ENCODE data around the gene KL. TPM values are rescaled to one million over a fixed set of nuclear protein-coding genes. Genes with fewer than 3 reads are reported as not detected.

The KL gene
- 0.05 TPM in 1 of 2 replicates, not detected in the other for polyA plus RNA-seq (2014; cell fraction: cytosol; rRNA removed)
- not detected in 2 replicates for polyA plus RNA-seq (2014; cell fraction: nucleus; rRNA removed)

GRCh38 chr13:33016414-33017322 lies at the start of gene KL:
KL (plus strand) TSS chr13:33016423; CDS start chr13:33016441, 18 bp downstream.
- DNase-seq (ENCODE audit: low spot score), result no peak

GRCh38 chr13:32967584-32968182 lies 48.5 kb upstream of the KL start:
- no peak for DNase-seq (ENCODE audit: low spot score)

GRCh38 chr13:32968316-32968715 lies 47.9 kb upstream of the KL start:
- no peak for DNase-seq (ENCODE audit: low spot score)

GRCh38 chr13:32968793-32969192 lies 47.4 kb upstream of the KL start:
- DNase-seq (ENCODE audit: low spot score), result no peak

- no peak for DNase-seq (ENCODE audit: low spot score)
Measured at GRCh38 chr13:32969516-32969941, 46.7 kb upstream of the KL start.

- no peak for DNase-seq (ENCODE audit: low spot score)
Measured at GRCh38 chr13:32976056-32976805, 40.0 kb upstream of the KL start.

- peak; percentile 78 for DNase-seq (ENCODE audit: low spot score)
Measured at GRCh38 chr13:32976912-32977311, 39.3 kb upstream of the KL start.

GRCh38 chr13:32977321-32977720 lies 38.9 kb upstream of the KL start:
- DNase-seq (ENCODE audit: low spot score), result no peak

- no peak for DNase-seq (ENCODE audit: low spot score)
Measured at GRCh38 chr13:32978278-32978677, 37.9 kb upstream of the KL start.

GRCh38 chr13:32983058-32983457 lies 33.2 kb upstream of the KL start:
- DNase-seq (ENCODE audit: low spot score), result no peak

GRCh38 chr13:32984857-32985626 lies 31.2 kb upstream of the KL start:
- no peak for DNase-seq (ENCODE audit: low spot score)

- DNase-seq (ENCODE audit: low spot score), result no peak
Measured at GRCh38 chr13:32986552-32986951, 29.7 kb upstream of the KL start.

GRCh38 chr13:32987462-32987861 lies 28.8 kb upstream of the KL start:
- DNase-seq (ENCODE audit: low spot score), result no peak

GRCh38 chr13:32988608-32989289 lies 27.5 kb upstream of the KL start:
- no peak for DNase-seq (ENCODE audit: low spot score)

GRCh38 chr13:32989290-32989667 lies 26.9 kb upstream of the KL start:
- DNase-seq (ENCODE audit: low spot score), result no peak

GRCh38 chr13:32989942-32990341 lies 26.3 kb upstream of the KL start:
- DNase-seq (ENCODE audit: low spot score), result no peak

GRCh38 chr13:32993145-32993544 lies 23.1 kb upstream of the KL start:
- no peak for DNase-seq (ENCODE audit: low spot score)

GRCh38 chr13:32997399-32997798 lies 18.8 kb upstream of the KL start:
- DNase-seq (ENCODE audit: low spot score), result no peak

- DNase-seq (ENCODE audit: low spot score), result no peak
Measured at GRCh38 chr13:32998966-32999365, 17.3 kb upstream of the KL start.

GRCh38 chr13:33000365-33000764 lies 15.9 kb upstream of the KL start:
- DNase-seq (ENCODE audit: low spot score), result no peak
